Ovary (tissue), 3 donors: ENCODE measurements around the gene PANK2.

Experiments
- CTCF ChIP-seq, 3 donors: fragments of 450-650 bp in 2 of 3; fragments of 200-600 bp in 1 of 3; IDR thresholded peaks; one replicate each; pipeline versions ENCODE4 v1.5.1 to v1.8.0; 2016 to 2022; ENCODE audit warnings: antibody characterized with exemption in 3 of 3, mild to moderate bottlenecking in 1 of 3
- EP300 ChIP-seq: sonication (generic); formaldehyde crosslinking; IDR thresholded peaks from one replicate; pipeline ENCODE4 v1.6.1; 2017; ENCODE audit warnings: antibody characterized with exemption
- POLR2A ChIP-seq: fragments of 450-650 bp; IDR thresholded peaks from one replicate; pipeline ENCODE4 v1.6.1; 2017; ENCODE audit warnings: antibody characterized with exemption, mild to moderate bottlenecking, moderate library complexity
- donor health status: DM: no; HTN: no; CAD: no.

GRCh38 chr20:3898639-3899038 lies 9.5 kb downstream of the PANK2 start:
- TF ChIP-seq CTCF (IDR thresholded peaks at IDR 0.05) (no peak), POLR2A (no peak), EP300 (no peak)
